Lower leg skin (tissue), 3 donors: Measurements from ENCODE around the gene USP48.

Experiments
- POLR2A ChIP-seq, 2 donors: fragments of 450-650 bp; IDR thresholded peaks; one replicate each; pipeline ENCODE4 v1.6.1; 2016 to 2017; ENCODE audit warnings: antibody characterized with exemption in 2 of 2, mild to moderate bottlenecking in 1 of 2, moderate library complexity in 1 of 2
- TF ChIP-seq, protein P1 (sequence below), 3 donors: fragments of 450-650 bp; IDR thresholded peaks; one replicate each; pipeline ENCODE4 v1.5.1; 2016; ENCODE audit warnings: antibody characterized with exemption in 3 of 3, mild to moderate bottlenecking in 3 of 3, moderate library complexity in 2 of 3

DNA sequence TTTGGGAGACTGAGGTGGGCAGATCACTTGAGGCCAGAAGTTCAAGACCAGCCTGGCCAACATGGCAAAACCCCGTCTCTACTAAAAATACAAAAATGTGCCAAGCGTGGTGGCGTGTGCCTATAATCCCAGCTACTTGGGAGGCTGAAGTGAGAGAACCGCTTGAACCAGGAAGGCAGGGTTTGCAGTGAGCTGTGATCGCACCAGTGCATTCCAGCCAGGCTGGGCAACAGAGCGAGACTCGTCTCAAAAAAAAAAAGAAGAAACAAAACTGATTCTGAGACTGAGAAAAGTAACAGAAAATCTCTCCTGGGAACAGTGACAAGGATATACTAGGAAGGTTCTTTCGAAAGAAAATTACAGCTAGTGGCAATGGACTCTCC is 20.9 kb downstream of the USP48 start:
- TF ChIP-seq, protein P1, sequence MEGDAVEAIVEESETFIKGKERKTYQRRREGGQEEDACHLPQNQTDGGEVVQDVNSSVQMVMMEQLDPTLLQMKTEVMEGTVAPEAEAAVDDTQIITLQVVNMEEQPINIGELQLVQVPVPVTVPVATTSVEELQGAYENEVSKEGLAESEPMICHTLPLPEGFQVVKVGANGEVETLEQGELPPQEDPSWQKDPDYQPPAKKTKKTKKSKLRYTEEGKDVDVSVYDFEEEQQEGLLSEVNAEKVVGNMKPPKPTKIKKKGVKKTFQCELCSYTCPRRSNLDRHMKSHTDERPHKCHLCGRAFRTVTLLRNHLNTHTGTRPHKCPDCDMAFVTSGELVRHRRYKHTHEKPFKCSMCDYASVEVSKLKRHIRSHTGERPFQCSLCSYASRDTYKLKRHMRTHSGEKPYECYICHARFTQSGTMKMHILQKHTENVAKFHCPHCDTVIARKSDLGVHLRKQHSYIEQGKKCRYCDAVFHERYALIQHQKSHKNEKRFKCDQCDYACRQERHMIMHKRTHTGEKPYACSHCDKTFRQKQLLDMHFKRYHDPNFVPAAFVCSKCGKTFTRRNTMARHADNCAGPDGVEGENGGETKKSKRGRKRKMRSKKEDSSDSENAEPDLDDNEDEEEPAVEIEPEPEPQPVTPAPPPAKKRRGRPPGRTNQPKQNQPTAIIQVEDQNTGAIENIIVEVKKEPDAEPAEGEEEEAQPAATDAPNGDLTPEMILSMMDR (IDR thresholded peaks at IDR 0.05), result no peak
- TF ChIP-seq POLR2A (IDR thresholded peaks at IDR 0.05), result no peak
